Endodermal cell (in vitro differentiated cells): ENCODE results near the gene GMPR. TPM values are rescaled to one million over a fixed set of nuclear protein-coding genes. Genes with fewer than 3 reads are reported as not detected.
A peak's percentile ranks its signal among the peaks of the same experiment; 100 is the strongest.

Experiments used
- DNase-seq: peaks from one replicate; pipeline ENCODE4 v3.0.0-alpha.2; 2017
- H3K27ac ChIP-seq: 2 replicates; pipeline ENCODE4 v1.5.1; 2013; ENCODE audit warnings: mild to moderate bottlenecking, low read depth, low read length, moderate library complexity
- H3K27me3 ChIP-seq: 2 replicates; pipeline ENCODE4 v1.6.1; 2013; ENCODE audit warnings: mild to moderate bottlenecking, low read length, moderate library complexity; ENCODE audit not compliant: insufficient read depth, control insufficient read depth, poor library complexity, severe bottlenecking
- H3K36me3 ChIP-seq: 2 replicates; pipeline ENCODE4 v1.7.0; 2013; ENCODE audit warnings: mild to moderate bottlenecking, low read length, moderate library complexity; ENCODE audit not compliant: control insufficient read depth, insufficient read depth
- H3K4me1 ChIP-seq: one replicate; pipeline ENCODE4 v1.7.0; 2013; ENCODE audit warnings: low read length; ENCODE audit not compliant: control insufficient read depth, insufficient read depth
- H3K4me3 ChIP-seq: 2 replicates; pipeline ENCODE4 v1.5.1; 2013; ENCODE audit warnings: mild to moderate bottlenecking, low read length, moderate library complexity
- H3K9ac ChIP-seq: 2 replicates; pipeline ENCODE4 v1.6.1; 2013; ENCODE audit warnings: mild to moderate bottlenecking, low read length, moderate library complexity; ENCODE audit not compliant: poor library complexity, severe bottlenecking; ENCODE audit errors: extremely low read depth
- H3K9me3 ChIP-seq: 2 replicates; pipeline ENCODE4 v1.6.1; 2013; ENCODE audit warnings: mild to moderate bottlenecking, low read length, moderate library complexity; ENCODE audit not compliant: control insufficient read depth
- H3K27ac Mint-ChIP-seq: 2 replicates; pipeline ENCODE4 v1.8.0; 2020; ENCODE audit warnings: mixed read lengths
- H3K27me3 Mint-ChIP-seq: 2 replicates; pipeline ENCODE4 v1.8.0; 2021; ENCODE audit warnings: mild to moderate bottlenecking, mixed read lengths; ENCODE audit not compliant: insufficient read depth
- H3K36me3 Mint-ChIP-seq: 2 replicates; pipeline ENCODE4 v1.8.0; 2020; ENCODE audit warnings: low read depth, mixed read lengths
- H3K4me1 Mint-ChIP-seq: 2 replicates; pipeline ENCODE4 v1.8.0; 2020; ENCODE audit warnings: mixed read lengths
- H3K4me3 Mint-ChIP-seq: 2 replicates; pipeline ENCODE4 v1.8.0; 2020; ENCODE audit warnings: mild to moderate bottlenecking, moderate library complexity, mixed read lengths
- H3K9me3 Mint-ChIP-seq: 2 replicates; pipeline ENCODE4 v1.8.0; 2020; ENCODE audit warnings: mild to moderate bottlenecking, mixed read lengths
- WGBS, 2 experiments: methylation state at CpG; one replicate each; pipeline versions ENCODE4 v1.1.5 to v1.1.7; 2013; ENCODE audit warnings: missing lambda C conversion rate in 2 of 2, mixed read lengths in 1 of 2; ENCODE audit not compliant: insufficient coverage in 1 of 2, insufficient read length in 1 of 2; 5-methylcytosine and 5-hydroxymethylcytosine counted together
- total RNA-seq, 2 donors: library from RNA; stranded (reverse); fragmentation: NEBNext Ultra II Directional in 1 of 2; extraction: Animal tissue kit (Norgen Biotek cat#: 25700) in 1 of 2; gene quantifications; 2 replicates in 1 of 2; 3 replicates in 1 of 2; pipeline ENCODE4 v1.2.1, GENCODE V29; 2021
- TF ChIP-seq, protein P1 (sequence below): fragments of 200-600 bp; sonication (generic); conservative IDR thresholded peaks from 2 replicates; pipeline ENCODE4 v1.5.0; 2021; ENCODE audit warnings: antibody characterized with exemption, mild to moderate bottlenecking

GMPR gene
- total RNA-seq, 2 donors from 2014 or later: 4.9 to 20.7 TPM

DNA sequence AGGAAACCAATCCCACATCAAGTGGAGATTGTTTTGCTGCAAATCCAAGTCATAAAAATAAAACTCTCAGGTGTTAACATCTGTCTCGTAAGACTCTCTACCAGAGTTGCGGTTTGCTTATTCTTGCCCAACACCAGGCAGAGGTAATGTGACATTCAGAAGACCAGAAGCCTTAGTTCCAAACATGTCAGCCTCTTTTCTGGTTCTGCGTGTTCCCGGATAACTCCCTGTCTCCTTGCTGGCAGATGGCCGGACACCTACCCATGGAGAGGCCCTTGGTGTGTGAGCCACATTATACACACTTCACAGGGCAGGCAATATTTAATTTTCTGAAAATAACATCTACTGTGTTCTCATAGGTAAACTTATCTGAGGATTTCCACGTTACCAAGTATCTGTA is 73.4 kb downstream of the GMPR start:
- no peak overlapping the region for H3K4me3 Mint-ChIP-seq
- H3K4me3 ChIP-seq: no peak overlapping the region
- H3K4me1 Mint-ChIP-seq: no peaks in the 10 kb centered on the region
- H3K27ac Mint-ChIP-seq: no peak overlapping the region
- no peaks in the 10 kb centered on the region for H3K36me3 Mint-ChIP-seq
- no peak for DNase-seq
- H3K36me3 ChIP-seq: no peaks in the 10 kb centered on the region
- 93 to 100% methylated on average over 5 to 6 of the region's 6 CpGs for WGBS, 2 experiments
- no peaks in the 10 kb centered on the region for H3K27me3 ChIP-seq
- H3K4me1 ChIP-seq: no peaks in the 10 kb centered on the region
- TF ChIP-seq, protein P1, sequence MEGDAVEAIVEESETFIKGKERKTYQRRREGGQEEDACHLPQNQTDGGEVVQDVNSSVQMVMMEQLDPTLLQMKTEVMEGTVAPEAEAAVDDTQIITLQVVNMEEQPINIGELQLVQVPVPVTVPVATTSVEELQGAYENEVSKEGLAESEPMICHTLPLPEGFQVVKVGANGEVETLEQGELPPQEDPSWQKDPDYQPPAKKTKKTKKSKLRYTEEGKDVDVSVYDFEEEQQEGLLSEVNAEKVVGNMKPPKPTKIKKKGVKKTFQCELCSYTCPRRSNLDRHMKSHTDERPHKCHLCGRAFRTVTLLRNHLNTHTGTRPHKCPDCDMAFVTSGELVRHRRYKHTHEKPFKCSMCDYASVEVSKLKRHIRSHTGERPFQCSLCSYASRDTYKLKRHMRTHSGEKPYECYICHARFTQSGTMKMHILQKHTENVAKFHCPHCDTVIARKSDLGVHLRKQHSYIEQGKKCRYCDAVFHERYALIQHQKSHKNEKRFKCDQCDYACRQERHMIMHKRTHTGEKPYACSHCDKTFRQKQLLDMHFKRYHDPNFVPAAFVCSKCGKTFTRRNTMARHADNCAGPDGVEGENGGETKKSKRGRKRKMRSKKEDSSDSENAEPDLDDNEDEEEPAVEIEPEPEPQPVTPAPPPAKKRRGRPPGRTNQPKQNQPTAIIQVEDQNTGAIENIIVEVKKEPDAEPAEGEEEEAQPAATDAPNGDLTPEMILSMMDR: no peak
- H3K27me3 Mint-ChIP-seq: no peaks in the 10 kb centered on the region
- H3K27ac ChIP-seq: no peak overlapping the region
- no peaks in the 10 kb centered on the region for H3K9me3 Mint-ChIP-seq
- no peak overlapping the region for H3K9ac ChIP-seq
- no peaks in the 10 kb centered on the region for H3K9me3 ChIP-seq

- Mint-ChIP-seq H3K36me3 (no peaks in the 10 kb centered on the region), H3K4me3 (no peak overlapping the region), H3K27ac (no peak overlapping the region), H3K4me1 (no peaks in the 10 kb centered on the region), H3K27me3 (no peaks in the 10 kb centered on the region), H3K9me3 (no peaks in the 10 kb centered on the region)
- WGBS, 2 experiments: 93 to 94% methylated on average over 9 of the region's 9 CpGs
- Histone ChIP-seq H3K4me1 (no peaks in the 10 kb centered on the region), H3K4me3 (no peak overlapping the region), H3K36me3 (no peaks in the 10 kb centered on the region), H3K27ac (no peak overlapping the region), H3K9ac (no peak overlapping the region), H3K27me3 (no peaks in the 10 kb centered on the region), H3K9me3 (no peaks in the 10 kb centered on the region)
- peak; percentile 19 for DNase-seq
- TF ChIP-seq, protein P1: no peak
Observed at GRCh38 chr6:16313732-16314131, 75.3 kb downstream of the GMPR start.

DNA sequence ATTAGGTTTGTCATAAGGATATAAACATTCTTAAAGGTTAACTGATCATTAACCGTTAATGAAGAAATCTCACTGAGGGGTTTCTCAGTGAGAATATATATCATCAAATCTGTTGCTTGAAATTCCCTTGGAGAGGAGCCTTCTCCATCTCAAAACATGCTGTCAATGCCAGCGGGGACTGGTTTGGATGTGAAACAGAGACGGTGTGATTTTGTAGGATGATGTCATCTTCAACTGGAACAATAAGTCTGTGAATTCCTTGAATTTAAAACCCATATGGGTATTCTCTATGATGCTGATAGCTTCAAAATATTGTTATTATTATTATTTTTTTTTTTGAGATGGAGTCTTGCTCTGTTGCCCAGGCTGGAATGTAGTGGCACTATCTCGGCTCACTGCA is 75.9 kb downstream of the GMPR start:
- Mint-ChIP-seq H3K27ac (no peak overlapping the region), H3K9me3 (no peaks in the 10 kb centered on the region), H3K27me3 (no peaks in the 10 kb centered on the region), H3K36me3 (no peaks in the 10 kb centered on the region), H3K4me1 (no peaks in the 10 kb centered on the region), H3K4me3 (no peak overlapping the region)
- H3K9ac ChIP-seq: no peak overlapping the region
- 87 to 100% methylated on average over 2 to 4 of the region's 4 CpGs for WGBS, 2 experiments
- DNase-seq: peak; percentile 10
- no peaks in the 10 kb centered on the region for H3K27me3 ChIP-seq
- no peaks in the 10 kb centered on the region for H3K4me1 ChIP-seq
- H3K9me3 ChIP-seq: no peaks in the 10 kb centered on the region
- TF ChIP-seq, protein P1: no peak
- no peaks in the 10 kb centered on the region for H3K36me3 ChIP-seq
- no peak overlapping the region for H3K4me3 ChIP-seq
- H3K27ac ChIP-seq: no peak overlapping the region
